GM21529 (cell line): ENCODE measurements around the gene CD81.

ENCODE experiments used
- ATAC-seq: cut with Tn5 transposase; IDR thresholded peaks from one replicate; pipeline ENCODE4 v1.9.1; 2021; ENCODE audit not compliant: unreplicated experiment

The CD81 gene

GRCh38 chr11:2374456-2375201 lies 2.5 kb upstream of the CD81 start:
- no peak for ATAC-seq

DNA sequence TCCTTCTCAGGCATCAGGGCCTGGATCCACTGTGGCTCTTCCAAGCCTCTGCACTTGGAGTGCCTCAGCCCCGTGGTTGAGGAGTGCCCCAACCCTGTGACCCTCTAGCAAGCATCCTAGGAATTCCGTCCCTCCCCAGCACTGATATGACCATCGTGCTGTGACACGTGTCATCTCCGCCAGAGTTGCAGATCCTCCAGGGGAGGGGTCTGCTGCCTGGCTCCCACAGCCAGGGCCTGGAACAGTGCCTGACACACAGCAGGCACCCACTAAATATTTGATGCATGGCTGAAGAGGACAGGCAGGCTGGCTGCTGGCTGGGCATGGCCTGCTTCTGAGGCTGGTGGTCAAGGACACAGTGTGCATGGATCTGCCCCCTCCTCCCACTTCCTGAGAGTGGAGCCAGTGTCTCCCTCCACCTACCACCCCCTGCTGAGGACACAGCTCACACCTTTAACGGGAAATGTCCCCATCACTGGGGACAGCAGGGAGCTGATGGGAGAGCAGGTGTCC lies 1.7 kb upstream of the CD81 start:
- no peak for ATAC-seq

DNA sequence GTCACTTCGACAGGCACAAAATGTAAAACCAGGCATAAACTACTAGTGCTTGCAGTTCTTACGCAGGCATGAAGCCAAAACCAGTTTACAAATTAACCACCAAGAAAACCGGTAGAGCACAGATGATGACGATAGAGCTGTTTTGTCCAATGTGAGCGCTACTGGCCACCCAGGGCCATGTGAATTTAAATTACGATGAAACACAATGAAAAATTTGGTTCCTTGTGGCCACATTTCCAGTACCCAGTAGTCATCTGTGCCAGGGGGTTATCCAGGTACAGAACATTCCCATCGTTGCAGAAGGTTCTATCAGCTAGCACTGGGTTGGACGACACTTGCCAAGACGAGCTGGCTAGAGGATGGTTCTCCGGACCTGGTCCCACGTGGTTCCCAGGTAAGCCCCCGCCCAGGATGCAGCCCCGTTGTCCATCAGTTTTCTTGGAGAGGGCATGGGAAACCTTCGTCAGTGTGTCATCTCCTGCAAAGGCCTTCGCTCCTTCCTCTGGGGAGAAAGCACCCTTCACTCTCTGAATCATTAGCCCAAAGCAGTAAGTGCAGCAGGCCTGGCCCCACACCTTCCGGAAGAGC lies 1.1 kb upstream of the CD81 start:
- ATAC-seq, result no peak

- peak; percentile 31 for ATAC-seq
Observed at GRCh38 chr11:2377511-2378443, 667 bp downstream of the CD81 start.

DNA sequence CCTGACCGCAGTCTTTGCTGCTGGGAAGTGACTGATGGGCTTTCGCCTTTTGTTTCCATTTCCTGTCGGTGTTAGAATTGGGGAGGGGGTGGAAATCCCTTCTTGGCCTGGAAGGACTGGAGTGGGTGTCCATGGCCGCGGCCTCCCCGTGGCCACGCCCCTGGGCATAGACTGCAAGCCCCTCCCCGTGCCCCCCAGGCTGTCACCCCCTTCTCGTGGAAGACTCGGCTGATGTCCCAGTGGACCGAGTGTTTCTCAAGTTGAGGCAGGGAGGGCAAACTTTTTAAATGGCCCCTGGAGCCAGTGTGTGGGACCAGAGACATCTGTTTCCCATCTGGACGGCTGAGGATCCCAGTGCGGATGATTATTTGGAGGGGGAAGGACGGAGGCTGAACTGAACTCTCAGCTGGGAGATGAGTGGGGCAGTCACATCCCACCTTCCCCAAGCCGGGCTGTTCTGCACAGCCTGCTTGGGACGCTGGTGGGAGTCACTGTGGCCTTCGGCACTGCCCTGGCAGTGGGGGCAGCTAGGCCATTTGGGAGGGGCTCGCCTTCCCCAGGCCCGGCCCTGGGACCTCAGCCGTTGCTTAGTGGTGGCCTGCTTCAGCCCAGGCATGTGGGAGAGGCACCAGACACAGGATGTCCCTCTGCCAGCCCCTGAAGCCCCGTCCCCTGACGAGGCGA lies 1.6 kb downstream of the CD81 start:
- ATAC-seq, result no peak

DNA sequence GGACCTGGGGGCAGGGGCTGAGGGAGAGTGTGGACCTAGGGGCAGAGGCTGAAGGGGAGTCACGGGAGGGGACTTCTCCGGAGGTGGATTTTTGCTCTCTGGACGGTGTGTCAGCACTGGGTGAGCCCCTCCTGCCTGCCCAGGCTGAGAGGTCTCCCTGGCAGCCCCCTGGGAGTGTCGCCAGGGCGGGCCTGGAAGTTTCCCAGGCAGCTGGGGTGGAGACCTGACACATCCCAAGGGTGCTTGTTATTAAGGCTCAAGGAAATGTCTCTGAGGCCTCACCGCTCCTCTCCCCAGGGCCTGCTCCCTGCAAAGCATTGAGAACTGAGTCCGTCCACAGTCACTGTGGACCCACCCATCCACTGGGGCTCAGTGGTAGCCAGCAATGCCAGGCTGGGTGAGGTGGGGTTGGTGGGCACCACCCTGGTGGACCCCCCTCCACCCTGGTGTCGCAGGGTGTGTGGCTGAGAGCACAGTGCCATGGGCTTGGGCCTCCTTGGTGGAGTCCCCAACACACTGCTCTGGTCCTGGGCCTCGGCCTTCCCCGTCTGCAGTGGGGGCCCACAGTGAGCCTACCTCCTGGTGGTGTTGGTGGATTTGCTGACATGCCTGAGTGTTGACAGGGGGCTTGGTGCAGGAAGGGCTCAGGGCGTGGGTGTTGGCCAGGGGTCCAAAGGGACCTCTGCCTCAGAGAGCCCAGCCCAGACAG lies 2.5 kb downstream of the CD81 start:
- ATAC-seq, result no peak

DNA sequence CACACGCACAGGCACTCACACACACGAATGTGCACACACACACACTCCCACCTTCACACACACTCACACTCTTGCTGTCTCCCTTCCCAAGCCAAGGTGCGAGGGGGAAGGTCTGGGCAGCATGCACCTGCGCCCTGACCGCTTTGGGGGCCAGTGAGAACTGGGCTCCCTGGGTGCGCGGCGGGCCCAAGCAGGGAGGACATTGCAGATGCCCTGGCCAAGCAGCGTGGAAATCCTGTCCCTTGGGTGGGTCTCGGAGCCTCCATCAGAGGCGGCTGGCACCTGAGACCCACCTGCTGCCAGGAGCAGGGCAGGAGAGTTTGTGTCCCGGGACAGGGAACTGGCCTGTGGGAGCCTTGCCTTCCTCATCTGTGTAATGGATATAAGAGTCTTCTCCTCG lies 3.3 kb downstream of the CD81 start:
- ATAC-seq, result no peak

DNA sequence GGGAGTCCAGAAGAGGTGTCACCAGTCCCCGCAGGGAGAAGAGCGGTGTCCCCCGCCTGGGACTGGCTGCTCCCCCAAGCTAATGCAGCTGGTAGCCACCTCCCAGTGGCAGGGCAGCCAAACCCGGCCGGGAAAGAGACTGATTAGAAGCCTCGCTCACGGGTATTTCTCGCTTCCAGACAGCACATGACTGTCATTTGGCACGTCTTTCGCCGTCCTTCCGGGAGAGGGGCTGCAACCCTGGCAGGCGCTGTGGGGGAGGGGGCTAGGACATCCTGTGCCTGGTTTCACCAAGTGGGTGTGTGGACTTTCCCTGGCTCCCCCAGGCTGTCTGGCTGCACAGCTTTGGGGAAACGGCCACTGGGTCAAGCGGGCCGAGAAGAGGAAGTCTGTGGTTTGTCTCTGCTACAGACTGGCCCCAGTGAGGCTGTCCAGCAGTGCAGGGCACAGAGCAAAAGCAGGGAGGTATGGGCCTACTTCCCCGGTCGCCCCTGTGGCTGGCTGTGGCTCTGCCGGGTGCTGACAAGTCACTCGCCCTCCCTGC lies 3.8 kb downstream of the CD81 start:
- ATAC-seq, result no peak

GRCh38 chr11:2381494-2382128 lies 4.5 kb downstream of the CD81 start:
- no peak for ATAC-seq

DNA sequence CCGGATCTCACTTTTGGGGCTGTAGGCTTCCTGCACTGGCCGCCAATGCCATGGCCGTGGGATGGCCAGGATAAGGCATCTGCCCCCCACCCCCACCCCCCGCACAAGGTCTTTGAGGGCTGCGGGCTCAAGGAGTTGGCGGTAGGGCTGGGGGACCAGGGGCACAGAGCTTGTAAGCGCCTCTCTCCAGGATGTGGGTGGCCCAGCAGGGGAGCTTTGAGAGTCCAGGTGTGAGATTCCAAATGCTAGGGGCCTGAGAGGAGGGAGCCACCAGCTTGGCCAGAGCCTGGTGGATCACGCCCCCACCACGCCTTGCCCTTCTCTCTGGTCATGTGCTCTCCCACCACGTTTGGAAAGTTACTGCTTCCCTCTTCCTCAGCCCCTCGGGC lies 5.0 kb downstream of the CD81 start:
- no peak for ATAC-seq

GRCh38 chr11:2382936-2383851 lies 6.1 kb downstream of the CD81 start:
- ATAC-seq, result no peak

- ATAC-seq, result peak; percentile 29
Observed at GRCh38 chr11:2383852-2384804, 7.0 kb downstream of the CD81 start.

GRCh38 chr11:2385156-2386151 lies 8.3 kb downstream of the CD81 start:
- ATAC-seq, result peak; percentile 32

GRCh38 chr11:2386591-2386990 lies 9.5 kb downstream of the CD81 start:
- no peak for ATAC-seq

- ATAC-seq, result no peak
Observed at GRCh38 chr11:2387266-2387987, 10.3 kb downstream of the CD81 start.
